ENCODE data around the gene PLCB4. TPM values are rescaled to one million over a fixed set of nuclear protein-coding genes. Genes with fewer than 3 reads are reported as not detected.

Gene PLCB4
- total RNA-seq, 1 donor from 2014 or later = 20.6 TPM

- no peaks in the 10 kb centered on the region for H3K36me3 Mint-ChIP-seq
- no peak for DNase-seq (ENCODE audit: low spot score)
- Histone ChIP-seq H3K4me2 (no peak overlapping the region), H3K79me2 (ENCODE audit: low read depth) (no peaks in the 10 kb centered on the region), H3K4me3 (no peak overlapping the region), H3K27ac (no peak overlapping the region), H3K36me3 (no peaks in the 10 kb centered on the region), H3F3A (ENCODE audit: low read depth) (no peaks in the 10 kb centered on the region), H3K4me1 (no peaks in the 10 kb centered on the region), H2AFZ (replicated peaks) (no peak overlapping the region), H3K27me3 (no peaks in the 10 kb centered on the region), H4K20me1 (ENCODE audit: low read depth) (no peaks in the 10 kb centered on the region), H3K9ac (no peak overlapping the region), H3K9me3 (ENCODE audit: low read depth) (no peaks in the 10 kb centered on the region)
- no peaks in the 10 kb centered on the region for H3K4me1 Mint-ChIP-seq
- no peak overlapping the region for H3K27ac Mint-ChIP-seq
- no peak overlapping the region for H3K4me3 Mint-ChIP-seq
- peaks cover 3% of the 10 kb centered on the region for H3K9me3 Mint-ChIP-seq
- no peak for TF ChIP-seq EZH2phosphoT487 (IDR thresholded peaks at IDR 0.05)
- H3K27me3 Mint-ChIP-seq (ENCODE audit: insufficient read depth, low read depth) = peaks cover 3% of the 10 kb centered on the region
These were observed 9.0 kb upstream of the PLCB4 start for GRCh38 chr20:9059931-9060330.

- Histone ChIP-seq H3K79me2 (ENCODE audit: low read depth) (no peaks in the 10 kb centered on the region), H3F3A (ENCODE audit: low read depth) (no peaks in the 10 kb centered on the region), H3K9ac (no peak overlapping the region), H3K4me3 (no peak overlapping the region), H4K20me1 (ENCODE audit: low read depth) (no peaks in the 10 kb centered on the region), H3K27me3 (no peaks in the 10 kb centered on the region), H3K4me1 (no peaks in the 10 kb centered on the region), H3K4me2 (no peak overlapping the region), H3K9me3 (ENCODE audit: low read depth) (no peaks in the 10 kb centered on the region), H3K27ac (no peak overlapping the region), H2AFZ (replicated peaks) (no peak overlapping the region), H3K36me3 (no peaks in the 10 kb centered on the region)
- Mint-ChIP-seq H3K27me3 (ENCODE audit: insufficient read depth, low read depth) (peaks cover 3% of the 10 kb centered on the region), H3K9me3 (peaks cover 3% of the 10 kb centered on the region), H3K36me3 (no peaks in the 10 kb centered on the region), H3K4me1 (peaks cover 1% of the 10 kb centered on the region), H3K4me3 (no peak overlapping the region), H3K27ac (no peak overlapping the region)
- no peak for TF ChIP-seq EZH2phosphoT487 (IDR thresholded peaks at IDR 0.05)
- TF ChIP-seq EZH2 (IDR thresholded peaks at IDR 0.05) = no peak
- TF ChIP-seq CTCF (IDR thresholded peaks at IDR 0.05) = no peak
- DNase-seq (ENCODE audit: low spot score) = no peak
These were observed 7.5 kb upstream of the PLCB4 start for GRCh38 chr20:9061434-9061833.

- Mint-ChIP-seq H3K27me3 (ENCODE audit: insufficient read depth, low read depth) (peaks cover 3% of the 10 kb centered on the region), H3K9me3 (peaks cover 3% of the 10 kb centered on the region), H3K27ac (no peak overlapping the region), H3K36me3 (no peaks in the 10 kb centered on the region), H3K4me1 (peaks cover 6% of the 10 kb centered on the region), H3K4me3 (no peak overlapping the region)
- H3K27ac ChIP-seq = no peak overlapping the region
- no peaks in the 10 kb centered on the region for H3K79me2 ChIP-seq (ENCODE audit: low read depth)
- no peak overlapping the region for H3K9ac ChIP-seq
- no peak overlapping the region for H2AFZ ChIP-seq (replicated peaks)
- H3K4me3 ChIP-seq = no peak overlapping the region
- no peaks in the 10 kb centered on the region for H4K20me1 ChIP-seq (ENCODE audit: low read depth)
- H3K9me3 ChIP-seq (ENCODE audit: low read depth) = no peaks in the 10 kb centered on the region
- H3K4me1 ChIP-seq = peaks cover under 1% of the 10 kb centered on the region
- H3K27me3 ChIP-seq = no peaks in the 10 kb centered on the region
- H3K4me2 ChIP-seq = no peak overlapping the region
- TF ChIP-seq CTCF (IDR thresholded peaks at IDR 0.05) = no peak
- TF ChIP-seq EZH2phosphoT487 (IDR thresholded peaks at IDR 0.05) = no peak
- TF ChIP-seq EZH2 (IDR thresholded peaks at IDR 0.05) = no peak
- DNase-seq (ENCODE audit: low spot score) = no peak
- peaks cover under 1% of the 10 kb centered on the region for H3F3A ChIP-seq (ENCODE audit: low read depth)
- no peaks in the 10 kb centered on the region for H3K36me3 ChIP-seq
These were observed 6.8 kb upstream of the PLCB4 start for GRCh38 chr20:9062066-9062465.

- Histone ChIP-seq H2AFZ (replicated peaks) (no peak overlapping the region), H3F3A (ENCODE audit: low read depth) (peaks cover 22% of the 10 kb centered on the region), H3K79me2 (ENCODE audit: low read depth) (peaks cover 22% of the 10 kb centered on the region), H3K27ac (no peak overlapping the region), H4K20me1 (ENCODE audit: low read depth) (no peaks in the 10 kb centered on the region), H3K4me1 (peaks cover 23% of the 10 kb centered on the region), H3K4me3 (no peak overlapping the region), H3K27me3 (no peaks in the 10 kb centered on the region), H3K9me3 (ENCODE audit: low read depth) (no peaks in the 10 kb centered on the region), H3K36me3 (no peaks in the 10 kb centered on the region), H3K4me2 (no peak overlapping the region), H3K9ac (no peak overlapping the region)
- H3K36me3 Mint-ChIP-seq = no peaks in the 10 kb centered on the region
- TF ChIP-seq EZH2phosphoT487 (IDR thresholded peaks at IDR 0.05) (no peak), CTCF (IDR thresholded peaks at IDR 0.05) (no peak), EZH2 (IDR thresholded peaks at IDR 0.05) (no peak)
- peaks cover 29% of the 10 kb centered on the region for H3K4me1 Mint-ChIP-seq
- H3K9me3 Mint-ChIP-seq = peaks cover 3% of the 10 kb centered on the region
- H3K27me3 Mint-ChIP-seq (ENCODE audit: insufficient read depth, low read depth) = peaks cover 6% of the 10 kb centered on the region
- peak overlapping the region; percentile 54 for H3K4me3 Mint-ChIP-seq
- no peak overlapping the region for H3K27ac Mint-ChIP-seq
- DNase-seq (ENCODE audit: low spot score) = no peak
These were observed 2.7 kb upstream of the PLCB4 start for GRCh38 chr20:9066191-9066590.
